ENCODE data around the gene HIVEP1.

DNA sequence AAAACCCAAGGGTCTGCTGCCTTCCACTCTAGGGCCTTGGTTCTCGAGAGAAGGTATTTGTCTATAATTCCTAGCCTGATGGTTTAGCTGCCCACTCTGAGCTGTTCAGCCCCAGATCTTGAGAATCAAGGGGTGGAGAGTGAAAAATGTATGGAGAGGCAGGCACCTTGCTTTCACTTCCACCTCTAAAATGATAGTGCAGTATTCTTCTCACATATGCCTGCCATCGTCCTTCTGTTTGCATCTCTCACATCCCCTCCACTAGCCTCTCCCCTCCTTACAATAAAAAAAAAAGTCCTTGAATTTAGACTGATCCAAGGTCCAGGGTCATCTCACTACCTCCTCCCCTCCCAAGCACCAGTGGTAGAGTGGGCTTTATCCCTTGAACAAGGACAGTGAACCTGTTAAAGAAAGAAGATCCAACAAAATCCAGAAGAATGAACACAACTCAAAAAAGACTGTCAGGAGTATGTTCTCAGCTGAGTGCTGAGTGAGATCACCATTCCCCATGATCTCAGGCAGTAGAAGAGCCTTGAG is 104.2 kb downstream of the HIVEP1 start:
- TF ChIP-seq ZFP3 (CRISPR knock-in tag; IDR thresholded peaks at IDR 0.05) (no peak), ZFP30 (CRISPR knock-in tag; IDR thresholded peaks at IDR 0.05) (no peak), PPARA (CRISPR knock-in tag; IDR thresholded peaks at IDR 0.05; ENCODE audit: borderline replicate concordance) (no peak), ZNF565 (CRISPR knock-in tag; conservative IDR thresholded peaks at IDR 0.05; ENCODE audit: low read depth) (no peak), ZNF8 (CRISPR knock-in tag; IDR thresholded peaks at IDR 0.05) (no peak)
- TF ChIP-seq, protein P1, sequence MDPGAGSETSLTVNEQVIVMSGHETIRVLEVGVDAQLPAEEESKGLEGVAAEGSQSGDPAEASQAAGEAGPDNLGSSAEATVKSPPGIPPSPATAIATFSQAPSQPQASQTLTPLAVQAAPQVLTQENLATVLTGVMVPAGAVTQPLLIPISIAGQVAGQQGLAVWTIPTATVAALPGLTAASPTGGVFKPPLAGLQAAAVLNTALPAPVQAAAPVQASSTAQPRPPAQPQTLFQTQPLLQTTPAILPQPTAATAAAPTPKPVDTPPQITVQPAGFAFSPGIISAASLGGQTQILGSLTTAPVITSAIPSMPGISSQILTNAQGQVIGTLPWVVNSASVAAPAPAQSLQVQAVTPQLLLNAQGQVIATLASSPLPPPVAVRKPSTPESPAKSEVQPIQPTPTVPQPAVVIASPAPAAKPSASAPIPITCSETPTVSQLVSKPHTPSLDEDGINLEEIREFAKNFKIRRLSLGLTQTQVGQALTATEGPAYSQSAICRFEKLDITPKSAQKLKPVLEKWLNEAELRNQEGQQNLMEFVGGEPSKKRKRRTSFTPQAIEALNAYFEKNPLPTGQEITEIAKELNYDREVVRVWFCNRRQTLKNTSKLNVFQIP (CRISPR knock-in tag; IDR thresholded peaks at IDR 0.05; ENCODE audit: borderline replicate concordance, low read depth), result no peak
